GM12878 (cell line): Measurements from ENCODE around the gene SEZ6L2. TPM values are rescaled to one million over a fixed set of nuclear protein-coding genes. Genes with fewer than 3 reads are reported as not detected.

Experiments used
- ATAC-seq: fragments of 200-7000 bp; cut with Tn5 transposase; 3 replicates; pipeline ENCODE4 v1.9.1; 2020; ENCODE audit warnings: mild to moderate bottlenecking, moderate library complexity
- BruUV-seq: library from RNA; stranded (reverse); fragments of 400-500 nt; replicated peaks from 2 replicates; lab custom pipeline; 2021; lab: Mats Ljungman, UMichigan
- CTCF ChIA-PET: fragments of 300-600 bp; sonication (Branson Sonifier 250); formaldehyde crosslinking; extraction: SDS; loops from one replicate; lab custom pipeline; 2021; ENCODE audit warnings: inconsistent platforms; lab: Yijun Ruan, JAX
- POLR2A ChIA-PET: fragments of 350-600 bp; formaldehyde crosslinking; extraction: SDS; loops from one replicate; lab custom pipeline; 2021; ENCODE audit warnings: inconsistent platforms; lab: Charles Lee
- RAD21 ChIA-PET: fragments of 300-600 bp; sonication (Branson Sonifier 250); formaldehyde crosslinking; loops from one replicate; lab custom pipeline; 2023; ENCODE audit warnings: antibody characterized with exemption; ENCODE audit not compliant: unreplicated experiment; lab: Charles Lee
- SMC1A ChIA-PET: fragments of 300-600 bp; sonication (Branson Sonifier 250); formaldehyde crosslinking; loops from one replicate; lab custom pipeline; 2023; ENCODE audit not compliant: unreplicated experiment, uncharacterized antibody; lab: Charles Lee
- DNase-seq: peaks from one replicate; pipeline ENCODE4 v3.0.0-alpha.2; 2011; ENCODE audit warnings: low read depth, low spot score
- FAIRE-seq: peaks from 3 replicates; lab custom pipeline; 2011; peaks lifted over from hg19 to GRCh38; lab: Jason Lieb, UNC
- H2AFZ ChIP-seq: 2 replicates; pipeline ENCODE4 v1.6.0; 2011; ENCODE audit warnings: low read depth, low read length, control low read depth; ENCODE audit not compliant: control insufficient read depth
- H3K27ac ChIP-seq: 2 replicates; pipeline ENCODE4 v1.5.1; 2011; ENCODE audit warnings: control low read depth; ENCODE audit not compliant: control insufficient read depth, insufficient read depth
- H3K27me3 ChIP-seq, 2 experiments: replicated peaks in 1 of 2; 2 replicates each; pipeline versions ENCODE4 v1.6.0 to v1.6.1; 2011; ENCODE audit warnings: low read length in 1 of 2; ENCODE audit not compliant: control insufficient read depth in 2 of 2, insufficient read depth in 2 of 2
- H3K36me3 ChIP-seq, 2 experiments: 2 replicates each; pipeline ENCODE4 v1.5.1; 2011; ENCODE audit warnings: low read length in 1 of 2; ENCODE audit not compliant: control insufficient read depth in 2 of 2, insufficient read depth in 2 of 2
- H3K4me1 ChIP-seq: 2 replicates; pipeline ENCODE4 v1.6.1; 2011; ENCODE audit warnings: mild to moderate bottlenecking, low read length, moderate library complexity, mixed read lengths; ENCODE audit not compliant: control insufficient read depth, insufficient read depth
- H3K4me2 ChIP-seq: 2 replicates; pipeline ENCODE4 v1.6.0; 2011; ENCODE audit warnings: control low read depth; ENCODE audit not compliant: control insufficient read depth, insufficient read depth
- H3K4me3 ChIP-seq: fragments of 200-600 bp; sonication (generic); 2 replicates; pipeline ENCODE4 v1.5.1; 2016
- H3K79me2 ChIP-seq: 2 replicates; pipeline ENCODE4 v1.6.0; 2011; ENCODE audit warnings: low read length; ENCODE audit not compliant: control insufficient read depth, insufficient read depth
- H3K9ac ChIP-seq: 2 replicates; pipeline ENCODE4 v1.8.0; 2011; ENCODE audit warnings: low read length, control low read depth, mixed read lengths; ENCODE audit not compliant: control insufficient read depth, insufficient read depth
- H3K9me3 ChIP-seq: replicated peaks from 3 replicates; pipeline ENCODE4 v1.5.1; 2011; ENCODE audit warnings: mild to moderate bottlenecking, low read length; ENCODE audit not compliant: control insufficient read depth, insufficient read depth
- H4K20me1 ChIP-seq: 2 replicates; pipeline ENCODE4 v1.6.0; 2011; ENCODE audit not compliant: control insufficient read depth, insufficient read depth
- BACH1 ChIP-seq: fragments of 450-650 bp; IDR thresholded peaks from 2 replicates; pipeline ENCODE4 v1.6.1; 2017; ENCODE audit warnings: mild to moderate bottlenecking, borderline replicate concordance
- BHLHE40 ChIP-seq, 2 experiments: fragments of 450-650 bp in 1 of 2; IDR thresholded peaks; 2 replicates each; pipeline ENCODE4 v1.6.1; 2011 to 2017; ENCODE audit warnings: low read depth in 2 of 2, borderline replicate concordance in 1 of 2, improper control_type of control experiment in 1 of 2, low read length in 1 of 2, mild to moderate bottlenecking in 1 of 2
- CREM ChIP-seq: IDR thresholded peaks from 2 replicates; pipeline ENCODE4 v1.6.1; 2014; ENCODE audit warnings: antibody characterized with exemption, low read depth
- FOXM1 ChIP-seq: IDR thresholded peaks from 2 replicates; pipeline ENCODE4 v1.6.1; 2012; ENCODE audit warnings: low read depth, mild to moderate bottlenecking, inconsistent platforms, low read length, moderate library complexity
- IKZF2 ChIP-seq, 2 experiments: fragments of 450-650 bp; IDR thresholded peaks; 2 replicates each; pipeline ENCODE4 v1.6.1; 2017; ENCODE audit warnings: mild to moderate bottlenecking in 2 of 2, moderate library complexity in 2 of 2
- KLF5 ChIP-seq: fragments of 450-650 bp; IDR thresholded peaks from 2 replicates; pipeline ENCODE4 v1.6.1; 2014; ENCODE audit warnings: mild to moderate bottlenecking; ENCODE audit not compliant: partially characterized antibody
- MAX ChIP-seq: IDR thresholded peaks from 2 replicates; pipeline ENCODE4 v1.6.1; 2012; ENCODE audit warnings: low read depth, low read length, improper control_type of control experiment
- NBN ChIP-seq: fragments of 450-650 bp; IDR thresholded peaks from 2 replicates; pipeline ENCODE4 v1.6.1; 2016
- NFYA ChIP-seq: IDR thresholded peaks from 2 replicates; pipeline ENCODE4 v1.6.1; 2011; ENCODE audit warnings: low read depth, mild to moderate bottlenecking, low read length, improper control_type of control experiment, borderline replicate concordance
- RUNX3 ChIP-seq: IDR thresholded peaks from 2 replicates; pipeline ENCODE4 v1.6.1; 2012; ENCODE audit warnings: low read length, inconsistent platforms
- SPI1 ChIP-seq: IDR thresholded peaks from 2 replicates; pipeline ENCODE4 v1.6.1; 2011; ENCODE audit warnings: low read depth, mild to moderate bottlenecking, low read length, moderate library complexity, borderline replicate concordance; ENCODE audit not compliant: insufficient read depth
- WGBS: methylation state at CpG from one replicate; pipeline ENCODE4 v1.1.6; 2016; ENCODE audit warnings: low lambda C conversion rate; ENCODE audit not compliant: insufficient replicate concordance, insufficient coverage; ENCODE audit errors: missing lambda C conversion rate; 5-methylcytosine and 5-hydroxymethylcytosine counted together
- in situ Hi-C: fragments of 300-500 bp; cut with MboI; formaldehyde crosslinking; loops from 9 replicates; pipeline ENCODE4 v1.14.3; 2018; ENCODE audit warnings: mixed read lengths
- intact Hi-C: fragments of 100-400 bp; cut with micrococcal nuclease; formaldehyde crosslinking; loops from one replicate; pipeline ENCODE4 v1.14.2; 2022; ENCODE audit not compliant: unreplicated experiment
- polyA plus RNA-seq, 11 experiments: library from polyadenylated mRNA; depleted of rRNA in 4 of 11; unstranded in 6 of 11; stranded (reverse) in 5 of 11; fragments of >200 nt; fragmentation: Nextera tagmentation in 4 of 11; fragmentation: Illumina TruSeq in 1 of 11; extraction: Ambion mirVana in 4 of 11; extraction: Trizol in 1 of 11; gene quantifications; 1 replicate in 1 of 11; 2 replicates in 10 of 11; pipeline versions ENCODE4 v1.2.1 to v1.2.3, GENCODE V29; 2011 to 2016; ENCODE audit warnings: inconsistent platforms in 2 of 11, missing spikeins in 2 of 11, low read depth in 1 of 11
- total RNA-seq, 4 experiments: library from RNA; depleted of rRNA in 3 of 4; stranded (reverse); fragments of >200 nt in 3 of 4; fragmentation: Illumina TruSeq in 1 of 4; extraction: Trizol in 1 of 4; gene quantifications; 2 replicates each; pipeline versions ENCODE4 v1.2.1 to v1.2.3, GENCODE V29; 2013 to 2021
- TF ChIP-seq, protein P1 (sequence below): fragments of 450-650 bp; IDR thresholded peaks from 2 replicates; pipeline ENCODE4 v1.6.1; 2016; ENCODE audit warnings: mild to moderate bottlenecking, moderate library complexity, borderline replicate concordance

Gene SEZ6L2
- total and polyA plus RNA-seq, 10 of the 15 experiments (the other 5 are each of a cell fraction or from before 2014, with no cell fraction given), result 0.06 to 0.49 TPM; not detected in 8

DNA sequence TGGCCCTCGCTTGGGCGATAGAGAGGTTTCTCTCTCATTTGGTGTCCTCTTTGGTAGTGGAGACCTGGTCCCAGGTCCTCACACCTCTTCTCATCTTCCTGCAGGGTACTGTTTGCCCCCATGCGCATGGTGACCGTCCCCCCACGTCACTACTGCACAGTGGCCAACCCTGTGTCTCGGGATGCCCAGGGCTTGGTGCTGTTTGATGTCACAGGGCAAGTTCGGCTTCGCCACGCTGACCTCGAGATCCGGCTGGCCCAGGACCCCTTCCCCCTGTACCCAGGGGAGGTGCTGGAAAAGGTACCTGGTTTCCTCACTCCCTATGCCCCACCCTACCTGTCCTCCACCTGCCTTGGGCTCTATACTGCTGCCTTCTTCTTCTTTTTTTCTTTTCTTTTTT, 68.6 kb downstream of the SEZ6L2 start (continued):
- no peak for TF ChIP-seq SPI1
- TF ChIP-seq, all 136 proteins: peak for 0

GRCh38 chr16:29826342-29826695, 73.0 kb downstream of the SEZ6L2 start:
- Histone ChIP-seq H3K9me3 (no peaks in the 10 kb centered on the region), H3K36me3 (peaks cover 0 to 2% of the 10 kb centered on the region in 2 experiments; a peak in 1 of 4 replicates), H3K79me2 (peaks cover 37% of the 10 kb centered on the region), H3K4me1 (peaks cover 11% of the 10 kb centered on the region), H3K27ac (no peak overlapping the region), H4K20me1 (0 out of 2 replicates have a peak, but pooled peaks cover 3% of the 10 kb centered on the region), H2AFZ (no peak overlapping the region), H3K4me2 (no peak overlapping the region), H3K4me3 (no peak overlapping the region), H3K9ac (no peak overlapping the region), H3K27me3 (no peaks in the 10 kb centered on the region)
- RAD21 ChIA-PET, result interaction anchor here (0.6 to 1.4 kb wide), 4 partner anchors 11 to 22 kb away, joined by 3 to 5 read pairs (median 4); partner anchors contain the start of gene PAGR1
- BruUV-seq, result no TSS peak
- POLR2A ChIA-PET, result no interaction called here
- no peak for DNase-seq
- CTCF ChIA-PET, result interaction anchor here (0.7 to 6.4 kb wide), 3 partner anchors 18 to 178 kb away, joined by 3 to 55 read pairs (median 3); no protein-coding TSS in a partner anchor
- SMC1A ChIA-PET, result interaction anchor here (1.3 to 1.5 kb wide), 2 partner anchors 10 to 20 kb away, joined by 3 to 4 read pairs; partner anchors contain the start of gene PAGR1
- in situ Hi-C loops (no loop called here), intact Hi-C loops (no loop called here)
- WGBS, result 97% methylated on average over 7 of the region's 8 CpGs
- TF ChIP-seq CREM (no peak), RUNX3 (no peak), IKZF2 (IDR thresholded peaks at IDR 0.05) (no peak), KLF5 (no peak), MAX (no peak), BACH1 (no peak), FOXM1 (no peak), BHLHE40 (IDR thresholded peaks at IDR 0.05; ENCODE audit: borderline replicate concordance in 1 of 2, low read depth in 2 of 2, low read length in 1 of 2) (no peak), NFYA (no peak), NBN (no peak)
- TF ChIP-seq, protein P1, sequence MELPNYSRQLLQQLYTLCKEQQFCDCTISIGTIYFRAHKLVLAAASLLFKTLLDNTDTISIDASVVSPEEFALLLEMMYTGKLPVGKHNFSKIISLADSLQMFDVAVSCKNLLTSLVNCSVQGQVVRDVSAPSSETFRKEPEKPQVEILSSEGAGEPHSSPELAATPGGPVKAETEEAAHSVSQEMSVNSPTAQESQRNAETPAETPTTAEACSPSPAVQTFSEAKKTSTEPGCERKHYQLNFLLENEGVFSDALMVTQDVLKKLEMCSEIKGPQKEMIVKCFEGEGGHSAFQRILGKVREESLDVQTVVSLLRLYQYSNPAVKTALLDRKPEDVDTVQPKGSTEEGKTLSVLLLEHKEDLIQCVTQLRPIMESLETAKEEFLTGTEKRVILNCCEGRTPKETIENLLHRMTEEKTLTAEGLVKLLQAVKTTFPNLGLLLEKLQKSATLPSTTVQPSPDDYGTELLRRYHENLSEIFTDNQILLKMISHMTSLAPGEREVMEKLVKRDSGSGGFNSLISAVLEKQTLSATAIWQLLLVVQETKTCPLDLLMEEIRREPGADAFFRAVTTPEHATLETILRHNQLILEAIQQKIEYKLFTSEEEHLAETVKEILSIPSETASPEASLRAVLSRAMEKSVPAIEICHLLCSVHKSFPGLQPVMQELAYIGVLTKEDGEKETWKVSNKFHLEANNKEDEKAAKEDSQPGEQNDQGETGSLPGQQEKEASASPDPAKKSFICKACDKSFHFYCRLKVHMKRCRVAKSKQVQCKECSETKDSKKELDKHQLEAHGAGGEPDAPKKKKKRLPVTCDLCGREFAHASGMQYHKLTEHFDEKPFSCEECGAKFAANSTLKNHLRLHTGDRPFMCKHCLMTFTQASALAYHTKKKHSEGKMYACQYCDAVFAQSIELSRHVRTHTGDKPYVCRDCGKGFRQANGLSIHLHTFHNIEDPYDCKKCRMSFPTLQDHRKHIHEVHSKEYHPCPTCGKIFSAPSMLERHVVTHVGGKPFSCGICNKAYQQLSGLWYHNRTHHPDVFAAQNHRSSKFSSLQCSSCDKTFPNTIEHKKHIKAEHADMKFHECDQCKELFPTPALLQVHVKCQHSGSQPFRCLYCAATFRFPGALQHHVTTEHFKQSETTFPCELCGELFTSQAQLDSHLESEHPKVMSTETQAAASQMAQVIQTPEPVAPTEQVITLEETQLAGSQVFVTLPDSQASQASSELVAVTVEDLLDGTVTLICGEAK, result no peak
- no peak for ATAC-seq
- FAIRE-seq, result no peak
